ENCODE results near the gene FGA.

GRCh38 chr4:154622598-154622997, 32.1 kb upstream of the FGA start:
- TF ChIP-seq CTCF (IDR thresholded peaks at IDR 0.05 in 2 of 3, conservative IDR thresholded peaks at IDR 0.05 in 1 of 3; ENCODE audit: control insufficient read depth in 2 of 3, extremely low read depth in 1 of 3, insufficient read depth in 1 of 3, low read depth in 3 of 3, low read length in 3 of 3) (peak; percentile 43 to 62 (median 56); a peak in 5 of 6 replicates), BCL11A (IDR thresholded peaks at IDR 0.05; ENCODE audit: low read depth, low read length) (no peak), SUPT20H (IDR thresholded peaks at IDR 0.05; ENCODE audit: borderline replicate concordance, control insufficient read depth, low read depth, low read length) (no peak), SIN3A (IDR thresholded peaks at IDR 0.05; ENCODE audit: low read depth, low read length) (no peak), JUND (IDR thresholded peaks at IDR 0.05; ENCODE audit: low read depth, low read length) (no peak), POLR2A (IDR thresholded peaks at IDR 0.05; ENCODE audit: low read depth, low read length) (no peak)

Measured in GM12878 (cell line).